Measurements from ENCODE around the gene NLGN4Y.
"Not testable (repeated sequence)": the region's sequence is repeated elsewhere in the genome, so short reads cannot be mapped to it uniquely, and the experiment has no call there.

- TF ChIP-seq CTCF (IDR thresholded peaks at IDR 0.05); JUN (CRISPR knock-in tag; IDR thresholded peaks at IDR 0.05); ZNF232 (CRISPR knock-in tag; IDR thresholded peaks at IDR 0.05); ZNF317 (CRISPR knock-in tag; IDR thresholded peaks at IDR 0.05; ENCODE audit: borderline replicate concordance, low read depth); EMX1 (CRISPR knock-in tag; IDR thresholded peaks at IDR 0.05); ESRRA (CRISPR knock-in tag; IDR thresholded peaks at IDR 0.05; ENCODE audit: borderline replicate concordance); MLX (CRISPR knock-in tag; IDR thresholded peaks at IDR 0.05); CREM (CRISPR knock-in tag; IDR thresholded peaks at IDR 0.05); ZBTB21 (CRISPR knock-in tag; IDR thresholded peaks at IDR 0.05; ENCODE audit: borderline replicate concordance): not testable (repeated sequence)
Measured at GRCh38 chrY:14861033-14861432, 336.7 kb downstream of the NLGN4Y start.
